Ecto neural progenitor cell (in vitro differentiated cells): ENCODE measurements around the gene NIP7.
"Not testable (repeated sequence)": the region's sequence is repeated elsewhere in the genome, so short reads cannot be mapped to it uniquely, and the experiment has no call there.

Experiments
- DNase-seq: peaks from one replicate; pipeline ENCODE4 v3.0.0-alpha.2; 2018; ENCODE audit warnings: low spot score

NIP7 gene

GRCh38 chr16:69339289-69340094 lies at the start of gene NIP7, which contains the start of gene COG8:
NIP7 (plus strand) TSS chr16:69339772; CDS start chr16:69339830, 58 bp downstream.
COG8 (minus strand) TSS chr16:69339564; CDS start chr16:69339552, 12 bp downstream.
- DNase-seq, result peak; percentile 96

GRCh38 chr16:69291657-69292056 lies 47.9 kb upstream of the NIP7 start:
- DNase-seq, result not testable (repeated sequence)

- no peak for DNase-seq
Measured at GRCh38 chr16:69293401-69293800, 46.2 kb upstream of the NIP7 start.

GRCh38 chr16:69294051-69294450 lies 45.5 kb upstream of the NIP7 start:
- no peak for DNase-seq

GRCh38 chr16:69296771-69297170 lies 42.8 kb upstream of the NIP7 start:
- DNase-seq, result not testable (repeated sequence)

GRCh38 chr16:69298261-69298660 lies 41.3 kb upstream of the NIP7 start:
- no peak for DNase-seq

GRCh38 chr16:69301187-69301586 lies 38.4 kb upstream of the NIP7 start:
- no peak for DNase-seq

GRCh38 chr16:69301861-69302260 lies 37.7 kb upstream of the NIP7 start:
- DNase-seq, result no peak

- no peak for DNase-seq
Measured at GRCh38 chr16:69302301-69302700, 37.3 kb upstream of the NIP7 start.

- DNase-seq, result no peak
Measured at GRCh38 chr16:69306031-69306430, 33.5 kb upstream of the NIP7 start.

- no peak for DNase-seq
Measured at GRCh38 chr16:69307091-69307490, 32.5 kb upstream of the NIP7 start.

- DNase-seq, result no peak
Measured at GRCh38 chr16:69307856-69308255, 31.7 kb upstream of the NIP7 start.

- DNase-seq, result no peak
Measured at GRCh38 chr16:69309316-69309715, 30.3 kb upstream of the NIP7 start.

GRCh38 chr16:69310653-69311532 lies 28.7 kb upstream of the NIP7 start, which contains the start of gene VPS4A:
VPS4A (plus strand) TSS chr16:69311350; CDS start chr16:69311512, 162 bp downstream.
- DNase-seq, result peak; percentile 98

GRCh38 chr16:69311533-69312387 lies 27.8 kb upstream of the NIP7 start:
- no peak for DNase-seq

- DNase-seq, result no peak
Measured at GRCh38 chr16:69313469-69313868, 26.1 kb upstream of the NIP7 start.

GRCh38 chr16:69314534-69314933 lies 25.0 kb upstream of the NIP7 start:
- DNase-seq, result no peak

- DNase-seq, result no peak
Measured at GRCh38 chr16:69315486-69316311, 23.9 kb upstream of the NIP7 start.

GRCh38 chr16:69316595-69317034 lies 23.0 kb upstream of the NIP7 start:
- DNase-seq, result no peak

GRCh38 chr16:69318177-69318910 lies 21.2 kb upstream of the NIP7 start:
- DNase-seq, result no peak
